Keratinocyte (primary cell): ENCODE measurements around the gene ARHGAP18. TPM values are rescaled to one million over a fixed set of nuclear protein-coding genes. Genes with fewer than 3 reads are reported as not detected.

Experiments
- DNase-seq: peaks from one replicate; pipeline ENCODE4 v3.0.0-alpha.2; 2011; ENCODE audit warnings: low read depth, missing footprints, low spot score
- FAIRE-seq: peaks from 2 replicates; lab custom pipeline; 2011; peaks lifted over from hg19 to GRCh38; lab: Jason Lieb, UNC
- H2AFZ ChIP-seq: 2 replicates; pipeline ENCODE4 v1.6.0; 2012; ENCODE audit warnings: low read length, control low read depth, inconsistent platforms; ENCODE audit not compliant: control insufficient read depth
- H3K27ac ChIP-seq: 2 replicates; pipeline ENCODE4 v1.5.1; 2011; ENCODE audit warnings: low read length; ENCODE audit not compliant: control insufficient read depth, insufficient read depth
- H3K27me3 ChIP-seq: 3 replicates; pipeline ENCODE4 v1.6.0; 2011; ENCODE audit warnings: low read length; ENCODE audit not compliant: control insufficient read depth, insufficient read depth; ENCODE audit errors: extremely low read depth
- H3K36me3 ChIP-seq, 2 experiments: 2 replicates in 1 of 2; 3 replicates in 1 of 2; pipeline ENCODE4 v1.5.1; 2011; ENCODE audit warnings: low read length in 2 of 2, mild to moderate bottlenecking in 1 of 2; ENCODE audit not compliant: control insufficient read depth in 2 of 2, insufficient read depth in 2 of 2; ENCODE audit errors: extremely low read depth in 1 of 2
- H3K4me1 ChIP-seq: 3 replicates; pipeline ENCODE4 v1.5.1; 2011; ENCODE audit warnings: low read length; ENCODE audit not compliant: control insufficient read depth, insufficient read depth; ENCODE audit errors: extremely low read depth
- H3K4me2 ChIP-seq: 3 replicates; pipeline ENCODE4 v1.6.0; 2011; ENCODE audit warnings: low read depth, low read length; ENCODE audit not compliant: control insufficient read depth, insufficient read depth; ENCODE audit errors: extremely low read depth
- H3K4me3 ChIP-seq, 3 experiments: fragments of 200-600 bp in 1 of 3; sonication (generic) in 1 of 3; 2 replicates in 2 of 3; 3 replicates in 1 of 3; pipeline ENCODE4 v1.5.1; 2011 to 2016; ENCODE audit warnings: low read length in 3 of 3, mild to moderate bottlenecking in 3 of 3, control low read depth in 2 of 3, inconsistent platforms in 1 of 3, low read depth in 1 of 3, mixed read lengths in 1 of 3, mixed run types in 1 of 3, moderate library complexity in 1 of 3; ENCODE audit not compliant: control insufficient read depth in 2 of 3, insufficient read depth in 2 of 3; ENCODE audit errors: extremely low read depth in 1 of 3
- H3K79me2 ChIP-seq: 2 replicates; pipeline ENCODE4 v1.6.0; 2012; ENCODE audit warnings: low read length; ENCODE audit not compliant: control insufficient read depth, insufficient read depth
- H3K9ac ChIP-seq: 3 replicates; pipeline ENCODE4 v1.6.0; 2011; ENCODE audit warnings: low read length; ENCODE audit not compliant: control insufficient read depth, insufficient read depth; ENCODE audit errors: extremely low read depth
- H3K9me1 ChIP-seq: 3 replicates; pipeline ENCODE4 v1.6.0; 2011; ENCODE audit warnings: low read length; ENCODE audit not compliant: control insufficient read depth, insufficient read depth; ENCODE audit errors: extremely low read depth
- H3K9me3 ChIP-seq: 2 replicates; pipeline ENCODE4 v1.5.1; 2012; ENCODE audit warnings: low read depth, low read length; ENCODE audit not compliant: control insufficient read depth
- H4K20me1 ChIP-seq: 3 replicates; pipeline ENCODE4 v1.6.0; 2011; ENCODE audit warnings: low read length; ENCODE audit not compliant: control insufficient read depth, insufficient read depth; ENCODE audit errors: extremely low read depth
- CTCF ChIP-seq, 3 experiments: IDR thresholded peaks in 1 of 3; conservative IDR thresholded peaks in 1 of 3; optimal IDR thresholded peaks in 1 of 3; 2 replicates in 2 of 3; 3 replicates in 1 of 3; pipeline versions ENCODE3 to v1.5.1; 2011; ENCODE audit warnings: low read length in 3 of 3, mild to moderate bottlenecking in 3 of 3, moderate library complexity in 2 of 3, control low read depth in 1 of 3, inconsistent platforms in 1 of 3; ENCODE audit not compliant: insufficient read depth in 2 of 3; ENCODE audit errors: extremely low read depth in 1 of 3
- EZH2 ChIP-seq: IDR thresholded peaks from one replicate; pipeline ENCODE4 v1.6.1; 2012; ENCODE audit warnings: inconsistent platforms, mild to moderate bottlenecking, low read length, moderate library complexity
- dilution Hi-C: fragments of 300-500 bp; cut with MboI; formaldehyde crosslinking; loops from one replicate; pipeline ENCODE4 v1.7.0; 2020; ENCODE audit warnings: low sequenced_read_pairs; ENCODE audit not compliant: extremely low pct_ligation_motif_present
- polyA plus RNA-seq, 5 experiments: library from polyadenylated mRNA; depleted of rRNA in 3 of 5; stranded (reverse) in 3 of 5; stranded (forward) in 1 of 5; unstranded in 1 of 5; fragments of >200 nt; gene quantifications; 1 replicate in 1 of 5; 2 replicates in 3 of 5; 3 replicates in 1 of 5; pipeline versions ENCODE4 v1.2.1 to v1.2.3, GENCODE V29; 2011 to 2012; ENCODE audit warnings: missing spikeins in 2 of 5, low read depth in 1 of 5, low replicate concordance in 1 of 5

The ARHGAP18 gene
- polyA plus RNA-seq, 1 donor (not counting 4 experiments of a cell fraction or from before 2014, with no cell fraction given), result 17.7 TPM

- Histone ChIP-seq H3K4me3 (no peak overlapping the region), H3K4me2 (no peak overlapping the region), H4K20me1 (no peaks in the 10 kb centered on the region), H3K27ac (peak overlapping the region; percentile 1), H3K9me1 (no peaks in the 10 kb centered on the region), H2AFZ (no peak overlapping the region), H3K36me3 (peaks cover 0 to 7% of the 10 kb centered on the region in 2 experiments), H3K27me3 (no peaks in the 10 kb centered on the region), H3K9me3 (no peaks in the 10 kb centered on the region), H3K9ac (no peak overlapping the region), H3K4me1 (peaks cover 17% of the 10 kb centered on the region), H3K79me2 (no peaks in the 10 kb centered on the region)
- FAIRE-seq (no peak), DNase-seq (no peak)
- TF ChIP-seq EZH2, result no peak
- TF ChIP-seq CTCF (optimal IDR thresholded peaks at IDR 0.05 in 1 of 3, IDR thresholded peaks at IDR 0.05 in 1 of 3, conservative IDR thresholded peaks at IDR 0.05 in 1 of 3; ENCODE audit: extremely low read depth in 1 of 3, insufficient read depth in 2 of 3, low read length in 3 of 3), result no peak
- dilution Hi-C loops, result no loop called here
Observed at GRCh38 chr6:129593233-129593564, 116.8 kb downstream of the ARHGAP18 start.

- Histone ChIP-seq H3K27ac (peak overlapping the region; percentile 1), H3K4me1 (peaks cover 17% of the 10 kb centered on the region), H4K20me1 (no peaks in the 10 kb centered on the region), H3K9me1 (no peaks in the 10 kb centered on the region), H3K9me3 (no peaks in the 10 kb centered on the region), H2AFZ (no peak overlapping the region), H3K79me2 (no peaks in the 10 kb centered on the region), H3K4me2 (no peak overlapping the region), H3K27me3 (no peaks in the 10 kb centered on the region), H3K36me3 (peaks cover 0 to 7% of the 10 kb centered on the region in 2 experiments), H3K9ac (no peak overlapping the region), H3K4me3 (no peak overlapping the region)
- DNase-seq, result no peak
- TF ChIP-seq EZH2 (no peak), CTCF (optimal IDR thresholded peaks at IDR 0.05 in 1 of 3, IDR thresholded peaks at IDR 0.05 in 1 of 3, conservative IDR thresholded peaks at IDR 0.05 in 1 of 3; ENCODE audit: extremely low read depth in 1 of 3, insufficient read depth in 2 of 3, low read length in 3 of 3) (no peak)
- dilution Hi-C loops, result no loop called here
- no peak for FAIRE-seq
Observed at GRCh38 chr6:129592516-129593232, 117.3 kb downstream of the ARHGAP18 start.
